SK-N-SH treated with all-trans-retinoic acid at 6 μM for 48 hours (cell line): Measurements from ENCODE around the gene TMEM178B.

Experiments used
- ATAC-seq: fragments of 200-7000 bp; cut with Tn5 transposase; 3 replicates; pipeline ENCODE4 v1.9.1; 2020; ENCODE audit warnings: mild to moderate bottlenecking, moderate library complexity
- ARNTL ChIP-seq: fragments of 450-650 bp; formaldehyde crosslinking; IDR thresholded peaks from 2 replicates; pipeline ENCODE4 v1.5.0; 2020; ENCODE audit warnings: low read depth, mild to moderate bottlenecking, moderate library complexity, borderline replicate concordance
- BACH2 ChIP-seq: fragments of 250-450 bp; sonication (Bioruptor Pico); IDR thresholded peaks from 2 replicates; pipeline ENCODE4 v1.9.0; 2021; ENCODE audit warnings: mild to moderate bottlenecking, borderline replicate concordance
- CREB5 ChIP-seq: fragments of 250-450 bp; sonication (Bioruptor Pico); IDR thresholded peaks from 2 replicates; pipeline ENCODE4 v1.5.1; 2020; ENCODE audit warnings: low read depth, mild to moderate bottlenecking, moderate library complexity
- CSDC2 ChIP-seq: fragments of 250-450 bp; sonication (Bioruptor Pico); IDR thresholded peaks from 2 replicates; pipeline ENCODE4 v1.5.0; 2020; ENCODE audit warnings: mild to moderate bottlenecking, moderate library complexity
- CSRNP3 ChIP-seq: fragments of 250-450 bp; sonication (Bioruptor Pico); IDR thresholded peaks from 2 replicates; pipeline ENCODE4 v1.5.1; 2021; ENCODE audit warnings: mild to moderate bottlenecking, moderate library complexity
- ESRRG ChIP-seq: fragments of 250-450 bp; sonication (Bioruptor Pico); IDR thresholded peaks from 2 replicates; pipeline ENCODE4 v1.6.1; 2021; ENCODE audit warnings: mild to moderate bottlenecking
- GLIS3 ChIP-seq: fragments of 250-450 bp; sonication (Bioruptor Pico); IDR thresholded peaks from 2 replicates; pipeline ENCODE4 v1.5.0; 2020; ENCODE audit warnings: mild to moderate bottlenecking, moderate library complexity
- ISL1 ChIP-seq: fragments of 250-450 bp; sonication (Bioruptor Pico); IDR thresholded peaks from 2 replicates; pipeline ENCODE4 v2.1.2; 2022; ENCODE audit warnings: mild to moderate bottlenecking, moderate library complexity
- OSR1 ChIP-seq: fragments of 250-450 bp; sonication (Bioruptor Pico); IDR thresholded peaks from 2 replicates; pipeline ENCODE4 v1.8.0; 2022; ENCODE audit warnings: moderate library complexity, mild to moderate bottlenecking, inconsistent platforms
- PPARA ChIP-seq: fragments of 250-450 bp; sonication (Bioruptor Pico); IDR thresholded peaks from 2 replicates; pipeline ENCODE4 v1.5.0; 2020; ENCODE audit warnings: mild to moderate bottlenecking, borderline replicate concordance
- RARB ChIP-seq: fragments of 250-450 bp; sonication (Bioruptor Pico); IDR thresholded peaks from 2 replicates; pipeline ENCODE4 v1.8.0; 2021; ENCODE audit warnings: mild to moderate bottlenecking, moderate library complexity
- TCF4 ChIP-seq: fragments of 250-450 bp; sonication (Bioruptor Pico); IDR thresholded peaks from 2 replicates; pipeline ENCODE4 v1.8.0; 2021; ENCODE audit warnings: mild to moderate bottlenecking, moderate library complexity, borderline replicate concordance
- TOX ChIP-seq: fragments of 250-450 bp; sonication (Bioruptor Pico); IDR thresholded peaks from 2 replicates; pipeline ENCODE4 v1.8.0; 2021; ENCODE audit warnings: mild to moderate bottlenecking, moderate library complexity, borderline replicate concordance
- TSHZ2 ChIP-seq: fragments of 250-450 bp; sonication (Bioruptor Pico); IDR thresholded peaks from 2 replicates; pipeline ENCODE4 v1.5.0; 2020; ENCODE audit warnings: mild to moderate bottlenecking, moderate library complexity
- ZC3H10 ChIP-seq: fragments of 250-450 bp; sonication (Bioruptor Pico); IDR thresholded peaks from 2 replicates; pipeline ENCODE4 v1.5.1; 2021; ENCODE audit warnings: mild to moderate bottlenecking, moderate library complexity
- ZFP3 ChIP-seq: fragments of 250-450 bp; sonication (Bioruptor Pico); IDR thresholded peaks from 2 replicates; pipeline ENCODE4 v1.5.0; 2020; ENCODE audit warnings: mild to moderate bottlenecking, moderate library complexity
- ZFP30 ChIP-seq: fragments of 450-650 bp; formaldehyde crosslinking; IDR thresholded peaks from 2 replicates; pipeline ENCODE4 v1.5.0; 2022; ENCODE audit warnings: mild to moderate bottlenecking, moderate library complexity
- ZNF565 ChIP-seq: fragments of 450-650 bp; formaldehyde crosslinking; conservative IDR thresholded peaks from 2 replicates; pipeline ENCODE4 v1.5.0; 2020; ENCODE audit warnings: low read depth, mild to moderate bottlenecking, moderate library complexity
- ZNF8 ChIP-seq: fragments of 450-650 bp; formaldehyde crosslinking; IDR thresholded peaks from 2 replicates; pipeline ENCODE4 v1.5.0; 2020; ENCODE audit warnings: mild to moderate bottlenecking, moderate library complexity
- TF ChIP-seq, protein P1 (sequence below): fragments of 250-450 bp; sonication (Bioruptor Pico); IDR thresholded peaks from 2 replicates; pipeline ENCODE4 v1.8.0; 2021; ENCODE audit warnings: low read depth, mild to moderate bottlenecking, moderate library complexity, borderline replicate concordance

TMEM178B gene

DNA sequence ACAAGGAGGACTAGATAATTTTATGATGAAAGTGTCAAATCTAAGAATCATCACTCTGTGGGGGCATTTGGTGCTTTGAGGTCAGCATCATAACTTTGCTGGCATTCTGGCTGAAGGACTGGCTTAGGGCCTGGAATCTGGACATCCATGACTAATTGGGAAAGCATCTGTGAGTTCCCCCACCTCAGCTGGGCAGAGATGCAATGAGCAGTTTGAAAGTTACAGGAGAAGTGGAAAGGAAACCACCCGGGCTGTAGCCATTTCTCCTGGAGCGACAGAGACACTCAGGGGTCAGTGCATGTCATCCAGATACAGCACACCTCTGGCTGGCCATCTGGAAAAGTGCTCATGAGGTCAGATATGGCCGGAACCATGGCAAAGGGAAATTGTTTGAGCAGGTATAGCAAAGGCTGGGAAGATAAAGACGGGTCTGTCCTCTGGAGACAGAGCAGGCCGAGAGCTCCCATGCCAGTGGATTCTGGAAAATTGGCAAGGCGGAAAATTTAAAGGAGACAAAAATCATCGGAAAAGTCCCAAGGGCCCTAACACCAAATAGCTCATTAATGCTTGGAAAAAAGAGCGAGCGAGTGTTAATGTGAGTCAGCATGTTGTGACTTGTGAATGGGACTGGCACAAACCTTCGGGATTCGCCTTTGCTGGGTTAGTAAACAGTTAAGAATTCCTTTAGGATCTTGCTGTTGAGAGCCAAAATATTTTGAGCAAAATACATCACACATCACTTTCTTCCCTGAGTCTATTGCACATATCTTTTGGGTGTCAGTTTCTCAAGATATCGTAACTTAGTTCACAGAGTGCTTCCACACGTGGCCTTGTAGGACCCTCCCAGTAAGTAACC lies 288.9 kb downstream of the TMEM178B start:
- TF ChIP-seq OSR1 (CRISPR knock-in tag) = no peak
- TF ChIP-seq ZNF8 (CRISPR knock-in tag) = no peak
- no peak for TF ChIP-seq ARNTL
- TF ChIP-seq CSRNP3 (CRISPR knock-in tag) = no peak
- TF ChIP-seq, protein P1, sequence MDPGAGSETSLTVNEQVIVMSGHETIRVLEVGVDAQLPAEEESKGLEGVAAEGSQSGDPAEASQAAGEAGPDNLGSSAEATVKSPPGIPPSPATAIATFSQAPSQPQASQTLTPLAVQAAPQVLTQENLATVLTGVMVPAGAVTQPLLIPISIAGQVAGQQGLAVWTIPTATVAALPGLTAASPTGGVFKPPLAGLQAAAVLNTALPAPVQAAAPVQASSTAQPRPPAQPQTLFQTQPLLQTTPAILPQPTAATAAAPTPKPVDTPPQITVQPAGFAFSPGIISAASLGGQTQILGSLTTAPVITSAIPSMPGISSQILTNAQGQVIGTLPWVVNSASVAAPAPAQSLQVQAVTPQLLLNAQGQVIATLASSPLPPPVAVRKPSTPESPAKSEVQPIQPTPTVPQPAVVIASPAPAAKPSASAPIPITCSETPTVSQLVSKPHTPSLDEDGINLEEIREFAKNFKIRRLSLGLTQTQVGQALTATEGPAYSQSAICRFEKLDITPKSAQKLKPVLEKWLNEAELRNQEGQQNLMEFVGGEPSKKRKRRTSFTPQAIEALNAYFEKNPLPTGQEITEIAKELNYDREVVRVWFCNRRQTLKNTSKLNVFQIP = no peak
- no peak for TF ChIP-seq CSDC2 (CRISPR knock-in tag)
- TF ChIP-seq PPARA (CRISPR knock-in tag) = no peak
- no peak for TF ChIP-seq ZC3H10
- no peak for TF ChIP-seq ZFP30
- no peak for TF ChIP-seq BACH2 (CRISPR knock-in tag)
- no peak for TF ChIP-seq CREB5 (CRISPR knock-in tag)
- no peak for TF ChIP-seq TCF4 (CRISPR knock-in tag)
- TF ChIP-seq GLIS3 (CRISPR knock-in tag) = no peak
- TF ChIP-seq ESRRG (CRISPR knock-in tag) = no peak
- no peak for TF ChIP-seq ZNF565 (CRISPR knock-in tag)
- no peak for TF ChIP-seq TOX
- no peak for TF ChIP-seq ZFP3
- TF ChIP-seq ISL1 (CRISPR knock-in tag) = no peak
- TF ChIP-seq, all 23 proteins: peak for 0
- no peak for ATAC-seq

DNA sequence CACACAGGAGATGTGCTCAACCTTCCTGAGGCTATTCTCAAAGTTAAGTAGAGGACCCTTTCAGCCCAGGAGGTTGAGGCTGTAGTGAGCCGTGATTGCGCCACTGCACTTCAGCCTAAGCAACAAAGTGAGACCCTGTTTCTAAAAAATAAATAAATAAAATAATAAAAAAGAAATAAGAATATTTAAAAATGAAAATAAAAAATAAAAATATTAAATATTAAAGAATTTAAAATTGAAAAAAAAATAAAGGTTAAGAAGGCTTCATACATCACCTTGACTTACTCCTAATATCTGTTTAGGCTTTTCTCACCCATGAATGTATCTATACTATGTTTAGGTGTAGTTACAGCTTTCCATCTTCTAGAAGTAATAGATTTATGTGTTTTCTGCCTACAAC lies 289.9 kb downstream of the TMEM178B start:
- ATAC-seq = no peak

More for the DNA sequence above, 289.9 kb downstream of the TMEM178B start:
- TF ChIP-seq, protein P1 = no peak
- TF ChIP-seq TOX = no peak
- no peak for TF ChIP-seq TCF4 (CRISPR knock-in tag)
- no peak for TF ChIP-seq CSRNP3 (CRISPR knock-in tag)
- no peak for TF ChIP-seq BACH2 (CRISPR knock-in tag)
- TF ChIP-seq TSHZ2 (CRISPR knock-in tag) = no peak
- TF ChIP-seq ESRRG (CRISPR knock-in tag) = no peak
- TF ChIP-seq ZC3H10 = no peak
- TF ChIP-seq ZNF8 (CRISPR knock-in tag) = no peak
- no peak for TF ChIP-seq GLIS3 (CRISPR knock-in tag)
- no peak for TF ChIP-seq ZFP30
- no peak for TF ChIP-seq CSDC2 (CRISPR knock-in tag)
- no peak for TF ChIP-seq RARB (CRISPR knock-in tag)
- no peak for TF ChIP-seq ZNF565 (CRISPR knock-in tag)
- no peak for TF ChIP-seq ISL1 (CRISPR knock-in tag)
- TF ChIP-seq ARNTL = no peak
